ENCODE results near the gene OR4S2. TPM values are rescaled to one million over a fixed set of nuclear protein-coding genes. Genes with fewer than 3 reads are reported as not detected.

Gene OR4S2
- total RNA-seq, 1 donor from 2014 or later = not detected

DNA sequence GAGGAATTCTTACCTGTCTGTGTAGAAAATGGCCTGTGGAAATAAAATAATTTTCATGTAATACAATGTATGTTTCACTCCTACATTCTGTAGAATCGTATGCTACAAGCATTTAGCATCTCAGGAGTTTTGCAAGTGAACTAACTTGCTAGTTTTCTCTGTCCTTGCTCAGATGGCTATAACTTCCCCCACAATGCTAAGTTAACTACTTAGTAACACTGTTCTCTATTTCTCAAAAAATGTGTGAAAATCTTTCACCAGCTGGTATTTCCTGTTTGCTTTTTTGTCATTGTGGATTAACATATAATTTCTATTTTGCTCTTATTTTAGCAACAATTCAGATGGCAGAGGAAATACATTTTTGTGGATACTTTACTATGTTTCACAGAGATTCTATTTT, 4.4 kb downstream of the OR4S2 start:
- no peaks in the 10 kb centered on the region for H3K36me3 Mint-ChIP-seq (ENCODE audit: low read depth, unreplicated experiment)
- H3K79me2 ChIP-seq (ENCODE audit: insufficient read depth, low read length) = no peaks in the 10 kb centered on the region

DNA sequence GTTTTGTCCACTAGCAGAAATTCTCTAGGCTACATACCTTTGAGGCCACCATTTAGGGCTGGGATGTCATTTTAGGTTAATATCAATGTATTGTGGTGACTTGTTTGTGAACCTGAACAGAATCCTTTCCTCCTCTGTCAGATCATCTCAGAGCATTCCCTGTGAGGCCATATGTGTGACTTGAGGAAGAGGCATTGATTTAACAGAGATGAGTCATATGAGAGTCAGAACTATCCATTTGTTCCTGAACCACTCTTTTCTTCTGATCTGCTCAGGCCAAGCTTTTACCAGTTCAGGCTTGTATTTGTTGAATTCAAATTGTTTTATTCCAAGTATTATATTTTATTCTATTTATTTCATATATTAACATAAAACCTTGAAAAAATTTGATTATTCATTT, 7.0 kb downstream of the OR4S2 start:
- H4K20me1 ChIP-seq (ENCODE audit: insufficient read depth, low read length) = no peaks in the 10 kb centered on the region
- H3K9ac ChIP-seq (ENCODE audit: low read length) = no peak overlapping the region
- no peaks in the 10 kb centered on the region for H3K27me3 Mint-ChIP-seq (ENCODE audit: low read depth, unreplicated experiment)
- no peak overlapping the region for H3K27ac Mint-ChIP-seq (ENCODE audit: unreplicated experiment)
- H3K4me3 Mint-ChIP-seq (ENCODE audit: unreplicated experiment) = no peak overlapping the region
- no peaks in the 10 kb centered on the region for H3K79me2 ChIP-seq (ENCODE audit: insufficient read depth, low read length)
- H2AFZ ChIP-seq (ENCODE audit: low read depth, low read length) = no peak overlapping the region
- DNase-seq (ENCODE audit: low read depth) = no peak
- no peak overlapping the region for H3K27ac ChIP-seq (ENCODE audit: low read depth, low read length)
- no peaks in the 10 kb centered on the region for H3K36me3 Mint-ChIP-seq (ENCODE audit: low read depth, unreplicated experiment)
- H3K4me3 ChIP-seq (ENCODE audit: insufficient read depth, low read depth, low read length) = no peak overlapping the region
- peaks cover 5% of the 10 kb centered on the region for H3K9me3 Mint-ChIP-seq (ENCODE audit: unreplicated experiment)
- H3K4me1 ChIP-seq (ENCODE audit: insufficient read depth, low read length) = no peaks in the 10 kb centered on the region
- H3K27me3 ChIP-seq (ENCODE audit: insufficient read depth, low read length) = no peaks in the 10 kb centered on the region
- H3K4me1 Mint-ChIP-seq (ENCODE audit: low read depth, unreplicated experiment) = no peaks in the 10 kb centered on the region
- no peaks in the 10 kb centered on the region for H3K36me3 ChIP-seq (ENCODE audit: insufficient read depth, low read length)
- TF ChIP-seq, protein P1, sequence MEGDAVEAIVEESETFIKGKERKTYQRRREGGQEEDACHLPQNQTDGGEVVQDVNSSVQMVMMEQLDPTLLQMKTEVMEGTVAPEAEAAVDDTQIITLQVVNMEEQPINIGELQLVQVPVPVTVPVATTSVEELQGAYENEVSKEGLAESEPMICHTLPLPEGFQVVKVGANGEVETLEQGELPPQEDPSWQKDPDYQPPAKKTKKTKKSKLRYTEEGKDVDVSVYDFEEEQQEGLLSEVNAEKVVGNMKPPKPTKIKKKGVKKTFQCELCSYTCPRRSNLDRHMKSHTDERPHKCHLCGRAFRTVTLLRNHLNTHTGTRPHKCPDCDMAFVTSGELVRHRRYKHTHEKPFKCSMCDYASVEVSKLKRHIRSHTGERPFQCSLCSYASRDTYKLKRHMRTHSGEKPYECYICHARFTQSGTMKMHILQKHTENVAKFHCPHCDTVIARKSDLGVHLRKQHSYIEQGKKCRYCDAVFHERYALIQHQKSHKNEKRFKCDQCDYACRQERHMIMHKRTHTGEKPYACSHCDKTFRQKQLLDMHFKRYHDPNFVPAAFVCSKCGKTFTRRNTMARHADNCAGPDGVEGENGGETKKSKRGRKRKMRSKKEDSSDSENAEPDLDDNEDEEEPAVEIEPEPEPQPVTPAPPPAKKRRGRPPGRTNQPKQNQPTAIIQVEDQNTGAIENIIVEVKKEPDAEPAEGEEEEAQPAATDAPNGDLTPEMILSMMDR (IDR thresholded peaks at IDR 0.05; ENCODE audit: insufficient read depth, low read depth, low read length) = no peak
- TF ChIP-seq EZH2 (IDR thresholded peaks at IDR 0.05; ENCODE audit: insufficient read depth, low read length) = no peak
- H3K4me2 ChIP-seq (ENCODE audit: low read length) = no peak overlapping the region
- FAIRE-seq = no peak
- H3K9me3 ChIP-seq (ENCODE audit: insufficient read depth, low read depth, low read length) = peaks cover 14% of the 10 kb centered on the region

More for the DNA sequence above, 4.4 kb downstream of the OR4S2 start:
- no peaks in the 10 kb centered on the region for H3K36me3 ChIP-seq (ENCODE audit: insufficient read depth, low read length)
- Mint-ChIP-seq H3K4me1 (ENCODE audit: low read depth, unreplicated experiment) (no peaks in the 10 kb centered on the region), H3K9me3 (ENCODE audit: unreplicated experiment) (peaks cover 5% of the 10 kb centered on the region), H3K27me3 (ENCODE audit: low read depth, unreplicated experiment) (no peaks in the 10 kb centered on the region), H3K4me3 (ENCODE audit: unreplicated experiment) (no peak overlapping the region), H3K27ac (ENCODE audit: unreplicated experiment) (no peak overlapping the region)
- no peak overlapping the region for H3K4me3 ChIP-seq (ENCODE audit: insufficient read depth, low read depth, low read length)
- H3K9ac ChIP-seq (ENCODE audit: low read length) = no peak overlapping the region
- H3K27ac ChIP-seq (ENCODE audit: low read depth, low read length) = no peak overlapping the region
- H3K4me1 ChIP-seq (ENCODE audit: insufficient read depth, low read length) = no peaks in the 10 kb centered on the region
- no peak overlapping the region for H3K4me2 ChIP-seq (ENCODE audit: low read length)
- no peak for TF ChIP-seq EZH2 (IDR thresholded peaks at IDR 0.05; ENCODE audit: insufficient read depth, low read length)
- TF ChIP-seq, protein P1 (IDR thresholded peaks at IDR 0.05; ENCODE audit: insufficient read depth, low read depth, low read length) = no peak
- peaks cover 6% of the 10 kb centered on the region for H3K9me3 ChIP-seq (ENCODE audit: insufficient read depth, low read depth, low read length)
- no peaks in the 10 kb centered on the region for H3K27me3 ChIP-seq (ENCODE audit: insufficient read depth, low read length)
- no peak for FAIRE-seq
- H4K20me1 ChIP-seq (ENCODE audit: insufficient read depth, low read length) = no peaks in the 10 kb centered on the region
- H2AFZ ChIP-seq (ENCODE audit: low read depth, low read length) = no peak overlapping the region
- DNase-seq (ENCODE audit: low read depth) = no peak

DNA sequence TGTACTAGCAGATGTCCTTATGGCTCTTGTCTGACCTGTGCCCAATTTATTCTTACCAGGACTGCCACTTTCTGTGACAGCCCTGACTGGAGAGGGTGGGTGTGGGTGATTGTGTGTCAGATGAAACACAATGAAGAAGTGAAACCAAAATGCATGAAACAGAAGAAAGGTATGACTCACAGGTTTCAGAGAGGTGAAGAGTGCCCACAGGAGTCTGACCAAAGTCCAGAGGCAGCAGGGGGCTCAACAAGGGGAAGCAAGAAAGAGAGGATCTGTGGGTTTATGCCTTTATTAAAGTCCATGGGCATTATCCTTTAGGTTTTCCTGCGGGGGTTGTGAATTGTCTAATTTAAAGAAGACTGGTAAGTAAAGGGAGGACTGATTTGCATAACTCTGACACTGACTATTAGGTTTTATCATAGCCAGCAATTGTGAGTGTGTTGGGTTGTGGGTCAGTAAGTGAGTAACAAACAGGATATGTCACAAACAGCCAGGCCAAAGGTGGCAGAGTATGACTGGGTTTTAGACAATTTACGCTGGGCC, 10.0 kb downstream of the OR4S2 start:
- no peak for FAIRE-seq
- Histone ChIP-seq H3K79me2 (ENCODE audit: insufficient read depth, low read length) (no peaks in the 10 kb centered on the region), H2AFZ (ENCODE audit: low read depth, low read length) (no peak overlapping the region), H3K9me3 (ENCODE audit: insufficient read depth, low read depth, low read length) (peaks cover 12% of the 10 kb centered on the region), H3K27me3 (ENCODE audit: insufficient read depth, low read length) (no peaks in the 10 kb centered on the region), H3K36me3 (ENCODE audit: insufficient read depth, low read length) (no peaks in the 10 kb centered on the region), H3K4me3 (ENCODE audit: insufficient read depth, low read depth, low read length) (no peak overlapping the region), H4K20me1 (ENCODE audit: insufficient read depth, low read length) (no peaks in the 10 kb centered on the region), H3K4me1 (ENCODE audit: insufficient read depth, low read length) (no peaks in the 10 kb centered on the region), H3K27ac (ENCODE audit: low read depth, low read length) (no peak overlapping the region), H3K4me2 (ENCODE audit: low read length) (no peak overlapping the region), H3K9ac (ENCODE audit: low read length) (no peak overlapping the region)
- Mint-ChIP-seq H3K36me3 (ENCODE audit: low read depth, unreplicated experiment) (no peaks in the 10 kb centered on the region), H3K27ac (ENCODE audit: unreplicated experiment) (no peak overlapping the region), H3K9me3 (ENCODE audit: unreplicated experiment) (peaks cover 5% of the 10 kb centered on the region), H3K27me3 (ENCODE audit: low read depth, unreplicated experiment) (no peaks in the 10 kb centered on the region), H3K4me1 (ENCODE audit: low read depth, unreplicated experiment) (no peaks in the 10 kb centered on the region), H3K4me3 (ENCODE audit: unreplicated experiment) (no peak overlapping the region)
- DNase-seq (ENCODE audit: low read depth) = no peak
- TF ChIP-seq, protein P1 (IDR thresholded peaks at IDR 0.05; ENCODE audit: insufficient read depth, low read depth, low read length) = no peak
- no peak for TF ChIP-seq EZH2 (IDR thresholded peaks at IDR 0.05; ENCODE audit: insufficient read depth, low read length)
